Panc1 (cell line): ENCODE results near the gene SLC22A15. TPM values are rescaled to one million over a fixed set of nuclear protein-coding genes. Genes with fewer than 3 reads are reported as not detected.

Source experiments
- ATAC-seq: fragments of 200-7000 bp; cut with Tn5 transposase; 2 replicates; pipeline ENCODE4 v1.9.1; 2020; ENCODE audit warnings: mild to moderate bottlenecking, moderate library complexity
- BruUV-seq: library from RNA; stranded (reverse); fragments of 400-500 nt; replicated peaks from 2 replicates; lab custom pipeline; 2021; lab: Mats Ljungman, UMichigan
- CTCF ChIA-PET: fragments of 300-600 bp; sonication (Branson Sonifier 250); formaldehyde crosslinking; loops from one replicate; lab custom pipeline; 2022; ENCODE audit warnings: antibody characterized with exemption; lab: Charles Lee
- POLR2A ChIA-PET: fragments of 300-600 bp; sonication (Branson Sonifier 250); formaldehyde crosslinking; loops from one replicate; lab custom pipeline; 2022; ENCODE audit warnings: antibody characterized with exemption; lab: Charles Lee
- DNase-seq: peaks from one replicate; pipeline ENCODE4 v3.0.0-alpha.2; 2010; ENCODE audit warnings: low read depth, low spot score
- H3K27ac ChIP-seq: 2 replicates; pipeline ENCODE4 v1.5.1; 2011; ENCODE audit warnings: mild to moderate bottlenecking, low read length, inconsistent platforms
- H3K27me3 ChIP-seq: fragments of 200-500 bp; sonication (Bioruptor generic); 2 replicates; pipeline ENCODE4 v1.6.0; 2014; ENCODE audit warnings: low read length, inconsistent platforms; ENCODE audit not compliant: control insufficient read depth, insufficient read depth
- H3K36me3 ChIP-seq: fragments of 200-500 bp; sonication (Bioruptor generic); 2 replicates; pipeline ENCODE4 v1.5.1; 2014; ENCODE audit warnings: inconsistent platforms, mild to moderate bottlenecking, low read length, moderate library complexity; ENCODE audit not compliant: control insufficient read depth, insufficient read depth
- H3K4me1 ChIP-seq: 2 replicates; pipeline ENCODE4 v1.5.1; 2011; ENCODE audit warnings: inconsistent platforms, mild to moderate bottlenecking, low read length, moderate library complexity; ENCODE audit not compliant: control insufficient read depth, insufficient read depth
- H3K4me3 ChIP-seq, 2 experiments: 2 replicates each; pipeline ENCODE4 v1.5.1; 2011 to 2012; ENCODE audit warnings: low read depth in 2 of 2, low read length in 2 of 2, mild to moderate bottlenecking in 2 of 2, inconsistent platforms in 1 of 2, moderate library complexity in 1 of 2
- H3K9me3 ChIP-seq: fragments of 200-500 bp; sonication (Bioruptor generic); 2 replicates; pipeline ENCODE4 v1.5.1; 2014; ENCODE audit warnings: low read depth, mild to moderate bottlenecking, inconsistent platforms, low read length, moderate library complexity; ENCODE audit not compliant: control insufficient read depth, insufficient read depth
- CTCF ChIP-seq: fragments of 450-650 bp; IDR thresholded peaks from 2 replicates; pipeline ENCODE4 v1.5.1; 2017; ENCODE audit warnings: mild to moderate bottlenecking
- POLR2AphosphoS5 ChIP-seq: IDR thresholded peaks from 2 replicates; pipeline ENCODE4 v1.6.1; 2012; ENCODE audit warnings: mild to moderate bottlenecking, low read depth, low read length, moderate library complexity
- SIN3A ChIP-seq: IDR thresholded peaks from 2 replicates; pipeline ENCODE4 v1.6.1; 2012; ENCODE audit warnings: low read depth, mild to moderate bottlenecking, low read length, moderate library complexity, borderline replicate concordance; ENCODE audit not compliant: insufficient read depth
- TCF7L2 ChIP-seq: IDR thresholded peaks from 2 replicates; pipeline ENCODE4 v1.6.1; 2011; ENCODE audit warnings: mild to moderate bottlenecking, low read depth, low read length, inconsistent platforms
- in situ Hi-C: cut with HindIII; loops from 2 replicates; pipeline ENCODE4 v1.10.0; 2016; ENCODE audit warnings: low sequenced_read_pairs, low pct_unique_long_range_greater_than_20kb
- intact Hi-C: fragments of 100-400 bp; cut with micrococcal nuclease; formaldehyde crosslinking; loops from one replicate; pipeline ENCODE4 v1.10.0; 2022; ENCODE audit not compliant: unreplicated experiment
- total RNA-seq: library from RNA; stranded (reverse); gene quantifications from one replicate; pipeline ENCODE4 v1.2.1, GENCODE V29; 2021; ENCODE audit not compliant: unreplicated experiment
- TF ChIP-seq, protein P1 (sequence below), 2 experiments: IDR thresholded peaks; 2 replicates each; pipeline ENCODE4 v1.6.1; 2011 to 2012; ENCODE audit warnings: low read depth in 2 of 2, control low read depth in 1 of 2, low read length in 1 of 2, mild to moderate bottlenecking in 1 of 2, moderate library complexity in 1 of 2; ENCODE audit not compliant: insufficient read depth in 1 of 2

SLC22A15 gene
- total RNA-seq, 1 experiment from 2014 or later: 0.21 TPM

DNA sequence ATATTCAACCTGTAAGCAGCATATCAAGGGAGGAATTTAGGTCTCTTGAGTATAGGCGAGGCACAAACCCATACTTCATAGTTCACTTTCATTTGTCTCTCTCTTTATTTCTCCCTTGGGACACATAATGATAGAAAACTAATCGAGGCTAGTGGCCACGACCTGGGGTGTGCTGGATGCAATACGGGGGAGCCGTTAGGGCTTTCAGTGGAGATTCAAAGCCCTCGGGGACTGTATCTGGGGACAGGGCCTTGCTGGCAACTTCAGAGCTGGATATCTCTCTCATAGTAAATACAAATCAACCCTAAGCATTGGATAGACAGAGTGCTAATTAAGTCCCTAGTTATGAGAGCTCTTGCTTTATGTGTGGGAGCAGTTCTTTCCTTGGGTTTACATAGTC, 36.9 kb upstream of the SLC22A15 start:
- BruUV-seq: no TSS peak
- ChIA-PET CTCF (no interaction called here), POLR2A (no interaction called here)
- intact Hi-C loops (no loop called here), in situ Hi-C loops (no loop called here)
- Histone ChIP-seq H3K4me1 (no peaks in the 10 kb centered on the region), H3K36me3 (no peaks in the 10 kb centered on the region), H3K27ac (no peak overlapping the region), H3K9me3 (no peaks in the 10 kb centered on the region), H3K4me3 (no peak overlapping the region), H3K27me3 (no peaks in the 10 kb centered on the region)
- no peak for ATAC-seq
- DNase-seq: no peak
- TF ChIP-seq TCF7L2 (no peak), CTCF (no peak), POLR2AphosphoS5 (no peak), SIN3A (no peak)
- TF ChIP-seq, protein P1, sequence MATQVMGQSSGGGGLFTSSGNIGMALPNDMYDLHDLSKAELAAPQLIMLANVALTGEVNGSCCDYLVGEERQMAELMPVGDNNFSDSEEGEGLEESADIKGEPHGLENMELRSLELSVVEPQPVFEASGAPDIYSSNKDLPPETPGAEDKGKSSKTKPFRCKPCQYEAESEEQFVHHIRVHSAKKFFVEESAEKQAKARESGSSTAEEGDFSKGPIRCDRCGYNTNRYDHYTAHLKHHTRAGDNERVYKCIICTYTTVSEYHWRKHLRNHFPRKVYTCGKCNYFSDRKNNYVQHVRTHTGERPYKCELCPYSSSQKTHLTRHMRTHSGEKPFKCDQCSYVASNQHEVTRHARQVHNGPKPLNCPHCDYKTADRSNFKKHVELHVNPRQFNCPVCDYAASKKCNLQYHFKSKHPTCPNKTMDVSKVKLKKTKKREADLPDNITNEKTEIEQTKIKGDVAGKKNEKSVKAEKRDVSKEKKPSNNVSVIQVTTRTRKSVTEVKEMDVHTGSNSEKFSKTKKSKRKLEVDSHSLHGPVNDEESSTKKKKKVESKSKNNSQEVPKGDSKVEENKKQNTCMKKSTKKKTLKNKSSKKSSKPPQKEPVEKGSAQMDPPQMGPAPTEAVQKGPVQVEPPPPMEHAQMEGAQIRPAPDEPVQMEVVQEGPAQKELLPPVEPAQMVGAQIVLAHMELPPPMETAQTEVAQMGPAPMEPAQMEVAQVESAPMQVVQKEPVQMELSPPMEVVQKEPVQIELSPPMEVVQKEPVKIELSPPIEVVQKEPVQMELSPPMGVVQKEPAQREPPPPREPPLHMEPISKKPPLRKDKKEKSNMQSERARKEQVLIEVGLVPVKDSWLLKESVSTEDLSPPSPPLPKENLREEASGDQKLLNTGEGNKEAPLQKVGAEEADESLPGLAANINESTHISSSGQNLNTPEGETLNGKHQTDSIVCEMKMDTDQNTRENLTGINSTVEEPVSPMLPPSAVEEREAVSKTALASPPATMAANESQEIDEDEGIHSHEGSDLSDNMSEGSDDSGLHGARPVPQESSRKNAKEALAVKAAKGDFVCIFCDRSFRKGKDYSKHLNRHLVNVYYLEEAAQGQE (IDR thresholded peaks at IDR 0.05; ENCODE audit: insufficient read depth in 1 of 2, low read depth in 2 of 2, low read length in 1 of 2): no peak

GRCh38 chr1:115946116-115946515, 30.2 kb upstream of the SLC22A15 start:
- no peaks in the 10 kb centered on the region for H3K9me3 ChIP-seq
- ChIA-PET POLR2A (no interaction called here), CTCF (no interaction called here)
- TF ChIP-seq TCF7L2 (no peak), POLR2AphosphoS5 (no peak)
- H3K27me3 ChIP-seq: no peaks in the 10 kb centered on the region
- DNase-seq (no peak), ATAC-seq (no peak)
- in situ Hi-C loops (no loop called here), intact Hi-C loops (no loop called here)
- H3K27ac ChIP-seq: no peak overlapping the region
- no peaks in the 10 kb centered on the region for H3K4me1 ChIP-seq
- H3K4me3 ChIP-seq: no peak overlapping the region
- no peaks in the 10 kb centered on the region for H3K36me3 ChIP-seq
- BruUV-seq: no TSS peak

DNA sequence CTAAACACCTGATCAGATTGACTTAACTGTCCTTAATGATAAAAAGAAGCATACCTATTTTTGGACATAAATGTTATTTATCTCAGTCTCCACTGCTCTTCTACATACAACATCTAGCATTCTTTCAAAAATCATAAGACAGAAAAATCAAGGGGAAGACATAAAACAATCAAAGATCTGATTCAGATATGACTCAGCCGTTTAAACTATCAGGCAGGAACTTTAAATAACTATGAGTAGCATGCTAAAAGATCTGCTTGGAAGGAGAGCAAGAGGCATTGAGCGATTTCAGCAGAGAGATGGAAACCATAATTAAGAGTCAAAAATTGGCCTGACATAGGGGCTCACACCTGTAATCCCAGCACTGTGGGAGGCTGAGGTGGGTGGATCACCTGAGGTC, 27.2 kb upstream of the SLC22A15 start:
- in situ Hi-C loops: no loop called here

More for the DNA sequence above, 27.2 kb upstream of the SLC22A15 start:
- H3K4me3 ChIP-seq: no peak overlapping the region
- no TSS peak for BruUV-seq
- H3K9me3 ChIP-seq: no peaks in the 10 kb centered on the region
- H3K27me3 ChIP-seq: no peaks in the 10 kb centered on the region
- TF ChIP-seq POLR2AphosphoS5: no peak
- TF ChIP-seq TCF7L2: no peak
- no peak for TF ChIP-seq SIN3A
- TF ChIP-seq, protein P1 (IDR thresholded peaks at IDR 0.05; ENCODE audit: insufficient read depth in 1 of 2, low read depth in 2 of 2, low read length in 1 of 2): no peak
- no peak for TF ChIP-seq CTCF
- H3K27ac ChIP-seq: no peak overlapping the region
- no peaks in the 10 kb centered on the region for H3K36me3 ChIP-seq
- ChIA-PET POLR2A (no interaction called here), CTCF (no interaction called here)
- ATAC-seq: no peak
- intact Hi-C loops: no loop called here
- no peaks in the 10 kb centered on the region for H3K4me1 ChIP-seq
- no peak for DNase-seq
